Fibroblast of lung (primary cell): ENCODE data around the gene ZNF512.
"Not testable (repeated sequence)": the region's sequence is repeated elsewhere in the genome, so short reads cannot be mapped to it uniquely, and the experiment has no call there.

Source experiments
- CTCF ChIP-seq, 2 donors: IDR thresholded peaks in 1 of 2; conservative IDR thresholded peaks in 1 of 2; 1 replicate in 1 of 2; 2 replicates in 1 of 2; pipeline ENCODE4 v1.5.1; 2011 to 2012; ENCODE audit warnings: low read length in 2 of 2, control low read depth in 1 of 2, inconsistent platforms in 1 of 2, low read depth in 1 of 2, mild to moderate bottlenecking in 1 of 2
- EZH2 ChIP-seq: IDR thresholded peaks from 2 replicates; pipeline ENCODE4 v1.5.1; 2012; ENCODE audit warnings: low read length, control low read depth, mild to moderate bottlenecking; ENCODE audit errors: missing control alignments

- TF ChIP-seq CTCF (conservative IDR thresholded peaks at IDR 0.05 in 1 of 2, IDR thresholded peaks at IDR 0.05 in 1 of 2; ENCODE audit: low read depth in 1 of 2, low read length in 2 of 2); EZH2: not testable (repeated sequence)
Observed at GRCh38 chr2:27626921-27627320, 44.1 kb downstream of the ZNF512 start.
